Fibroblast of skin of right biceps (primary cell): ENCODE measurements around the gene BAHCC1.

Experiments used
- DNase-seq: peaks from one replicate; pipeline ENCODE4 v3.0.0-alpha.2; 2013

BAHCC1 gene

GRCh38 chr17:81464586-81464985, 69.3 kb downstream of the BAHCC1 start:
- no peak for DNase-seq

- no peak for DNase-seq
These were observed 70.7 kb downstream of the BAHCC1 start for GRCh38 chr17:81465910-81466309.

- DNase-seq, result no peak
These were observed 71.6 kb downstream of the BAHCC1 start for GRCh38 chr17:81466564-81467472.

- DNase-seq, result no peak
These were observed 73.0 kb downstream of the BAHCC1 start for GRCh38 chr17:81468111-81468769.

GRCh38 chr17:81468770-81469121, 73.5 kb downstream of the BAHCC1 start:
- no peak for DNase-seq

- DNase-seq, result no peak
These were observed 74.0 kb downstream of the BAHCC1 start for GRCh38 chr17:81469266-81469665.

- DNase-seq, result no peak
These were observed 75.2 kb downstream of the BAHCC1 start for GRCh38 chr17:81470270-81470943.

- peak; percentile 40 for DNase-seq
These were observed 75.9 kb downstream of the BAHCC1 start for GRCh38 chr17:81470944-81471817.

GRCh38 chr17:81471818-81472456, 76.7 kb downstream of the BAHCC1 start:
- peak; percentile 96 for DNase-seq

GRCh38 chr17:81473019-81473418, 77.8 kb downstream of the BAHCC1 start:
- DNase-seq, result no peak

GRCh38 chr17:81474958-81475357, 79.7 kb downstream of the BAHCC1 start:
- DNase-seq, result no peak

GRCh38 chr17:81476097-81476496, 80.8 kb downstream of the BAHCC1 start:
- DNase-seq, result no peak

GRCh38 chr17:81476635-81477034, 81.4 kb downstream of the BAHCC1 start:
- no peak for DNase-seq

GRCh38 chr17:81477173-81477572, 81.9 kb downstream of the BAHCC1 start:
- DNase-seq, result no peak

GRCh38 chr17:81478119-81478518, 82.9 kb downstream of the BAHCC1 start:
- no peak for DNase-seq

GRCh38 chr17:81479175-81480071, 84.2 kb downstream of the BAHCC1 start:
- DNase-seq, result peak; percentile 38

GRCh38 chr17:81480140-81481072, 85.1 kb downstream of the BAHCC1 start:
- DNase-seq, result peak; percentile 89

GRCh38 chr17:81481073-81481799, 86.0 kb downstream of the BAHCC1 start:
- DNase-seq, result peak; percentile 83

- no peak for DNase-seq
These were observed 86.7 kb downstream of the BAHCC1 start for GRCh38 chr17:81481815-81482505.
